HG02885 (cell line): Measurements from ENCODE around the gene EHMT1.

Source experiments
- ATAC-seq: cut with Tn5 transposase; IDR thresholded peaks from one replicate; pipeline ENCODE4 v1.9.1; 2021; ENCODE audit warnings: mild to moderate bottlenecking; ENCODE audit not compliant: unreplicated experiment, poor library complexity

EHMT1 gene

DNA sequence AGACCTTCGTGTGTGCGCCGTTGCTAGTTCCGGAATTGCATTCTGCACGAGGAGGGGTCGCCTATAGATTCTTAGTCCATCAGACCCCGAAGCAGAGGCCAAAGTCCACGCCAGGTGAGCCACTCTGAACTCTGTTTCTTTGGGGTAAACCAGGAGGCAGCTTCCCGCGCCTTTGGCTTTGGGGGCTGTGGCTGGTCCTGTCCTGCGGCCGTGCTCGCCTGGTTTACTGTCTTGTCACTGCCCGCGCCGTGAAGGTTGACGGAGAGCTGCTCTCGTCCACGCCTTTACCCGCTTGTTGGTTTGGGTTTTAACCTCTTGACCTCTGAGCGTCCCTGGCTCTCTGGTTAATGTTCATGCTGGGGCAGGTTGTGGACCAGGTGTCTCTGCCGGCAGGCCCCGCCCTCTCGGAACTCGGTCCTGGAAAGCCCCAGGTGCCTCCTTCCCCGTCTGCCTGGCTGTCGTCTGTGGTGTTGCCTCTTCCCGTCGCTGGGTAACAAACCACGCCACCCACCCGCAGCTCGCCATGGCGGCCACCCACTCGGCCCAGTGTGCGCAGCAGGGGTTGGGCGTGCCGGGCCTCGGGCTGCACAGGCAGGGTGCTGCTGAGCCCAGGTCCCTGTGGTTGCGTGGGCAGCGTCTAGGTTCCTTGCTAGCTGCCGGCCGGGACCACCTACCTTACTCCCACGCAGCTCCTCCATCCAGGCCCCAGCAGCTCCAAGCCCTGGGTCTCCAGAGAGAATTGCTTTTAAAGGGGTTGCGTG is 214.2 kb downstream of the EHMT1 start:
- no peak for ATAC-seq

GRCh38 chr9:137833721-137834613 is 215.2 kb downstream of the EHMT1 start:
- ATAC-seq, result no peak

DNA sequence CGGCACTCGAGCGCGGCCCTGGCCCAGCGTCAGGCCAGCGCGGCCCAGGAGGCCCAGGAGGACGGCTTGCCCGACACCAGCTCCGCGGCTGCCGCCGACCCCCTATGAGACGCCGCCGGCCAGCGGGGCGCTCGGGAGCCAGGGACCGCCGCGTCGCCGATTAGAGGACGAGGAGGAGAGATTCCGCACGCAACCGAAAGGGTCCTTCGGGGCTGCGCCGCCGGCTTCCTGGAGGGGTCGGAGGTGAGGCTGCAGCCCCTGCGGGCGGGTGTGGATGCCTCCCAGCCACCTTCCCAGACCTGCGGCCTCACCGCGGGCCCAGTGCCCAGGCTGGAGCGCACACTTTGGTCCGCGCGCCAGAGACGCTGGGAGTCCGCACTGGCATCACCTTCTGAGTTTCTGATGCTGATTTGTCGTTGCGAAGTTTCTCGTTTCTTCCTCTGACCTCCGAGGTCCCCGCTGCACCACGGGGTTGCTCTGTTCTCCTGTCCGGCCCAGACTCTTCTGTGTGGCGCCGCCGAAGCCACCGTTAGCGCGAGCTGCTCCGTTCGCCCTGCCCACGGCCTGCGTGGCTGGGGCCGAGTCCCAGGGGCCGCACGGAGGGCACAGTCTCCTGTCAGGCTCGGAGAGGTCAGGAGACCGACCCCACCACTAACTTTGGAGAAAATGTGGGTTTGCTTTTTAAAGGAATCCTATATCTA is 216.2 kb downstream of the EHMT1 start:
- ATAC-seq, result no peak

- no peak for ATAC-seq
These were observed 217.5 kb downstream of the EHMT1 start for GRCh38 chr9:137836151-137836830.

- no peak for ATAC-seq
These were observed 218.0 kb downstream of the EHMT1 start for GRCh38 chr9:137836831-137837241.

DNA sequence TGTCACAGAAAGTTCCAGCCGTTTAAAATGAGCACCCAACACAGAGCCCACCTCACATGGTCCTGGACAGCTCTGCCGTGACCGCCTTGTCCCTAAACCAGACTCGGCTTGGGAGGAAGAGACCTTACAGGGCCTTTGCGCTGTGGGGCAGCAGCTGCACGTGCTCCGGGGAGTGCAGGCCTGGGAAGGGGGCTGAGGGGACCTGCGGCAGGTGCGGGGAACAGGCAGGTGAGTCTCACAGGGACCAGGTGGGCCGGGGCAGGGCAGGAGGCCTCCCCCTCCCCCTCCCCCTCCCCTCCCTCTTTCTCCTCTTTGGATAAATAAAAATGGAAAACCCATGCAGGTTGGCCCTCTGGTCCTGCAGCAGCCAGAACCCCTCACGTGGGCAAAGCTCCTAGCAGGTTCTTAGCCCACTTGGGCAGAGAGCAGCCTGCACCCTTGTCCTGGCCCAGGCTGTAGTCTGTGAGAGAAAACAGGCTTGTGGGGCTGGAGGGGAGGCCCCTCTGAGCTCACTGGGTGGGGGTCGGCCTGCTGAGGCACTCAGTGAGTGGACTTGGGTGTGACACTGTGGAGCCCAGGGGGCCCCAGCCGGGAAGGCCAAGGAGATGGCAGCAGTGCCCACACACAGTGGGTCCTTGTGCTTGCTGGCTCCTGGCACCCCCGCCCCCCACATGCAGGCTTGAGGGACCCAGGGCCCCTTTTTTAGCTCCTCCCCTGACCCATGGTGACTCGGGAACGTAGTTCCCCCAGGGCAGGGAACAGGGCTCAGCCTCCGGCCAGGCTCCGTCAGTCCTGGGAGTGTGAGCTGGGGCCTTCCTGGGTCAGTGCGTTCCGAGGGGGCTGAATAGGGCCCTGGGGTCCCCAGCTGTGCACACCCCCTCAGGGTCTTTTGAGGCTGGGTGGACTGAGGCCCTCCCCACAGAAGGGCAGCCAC is 218.8 kb downstream of the EHMT1 start:
- no peak for ATAC-seq

GRCh38 chr9:137838576-137838975 is 219.8 kb downstream of the EHMT1 start:
- no peak for ATAC-seq

DNA sequence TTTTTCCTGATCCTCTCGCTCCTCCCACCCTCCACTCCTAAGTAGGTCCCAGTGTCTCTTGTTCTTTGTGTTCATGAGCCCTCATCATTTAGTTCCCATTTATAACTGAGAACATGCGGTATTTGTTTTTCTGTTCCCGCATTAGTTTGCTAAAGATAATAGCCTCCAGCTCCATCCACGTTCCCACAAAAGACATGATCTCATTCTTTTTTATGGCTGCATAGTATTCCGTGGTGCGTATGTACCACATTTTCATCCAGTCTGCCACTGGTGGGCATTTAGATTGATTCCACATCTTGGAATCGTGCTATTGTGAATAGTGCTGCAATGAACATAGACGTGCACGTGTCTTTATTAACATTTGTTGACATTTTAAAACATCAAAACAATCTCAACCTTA is 224.6 kb downstream of the EHMT1 start:
- no peak for ATAC-seq

DNA sequence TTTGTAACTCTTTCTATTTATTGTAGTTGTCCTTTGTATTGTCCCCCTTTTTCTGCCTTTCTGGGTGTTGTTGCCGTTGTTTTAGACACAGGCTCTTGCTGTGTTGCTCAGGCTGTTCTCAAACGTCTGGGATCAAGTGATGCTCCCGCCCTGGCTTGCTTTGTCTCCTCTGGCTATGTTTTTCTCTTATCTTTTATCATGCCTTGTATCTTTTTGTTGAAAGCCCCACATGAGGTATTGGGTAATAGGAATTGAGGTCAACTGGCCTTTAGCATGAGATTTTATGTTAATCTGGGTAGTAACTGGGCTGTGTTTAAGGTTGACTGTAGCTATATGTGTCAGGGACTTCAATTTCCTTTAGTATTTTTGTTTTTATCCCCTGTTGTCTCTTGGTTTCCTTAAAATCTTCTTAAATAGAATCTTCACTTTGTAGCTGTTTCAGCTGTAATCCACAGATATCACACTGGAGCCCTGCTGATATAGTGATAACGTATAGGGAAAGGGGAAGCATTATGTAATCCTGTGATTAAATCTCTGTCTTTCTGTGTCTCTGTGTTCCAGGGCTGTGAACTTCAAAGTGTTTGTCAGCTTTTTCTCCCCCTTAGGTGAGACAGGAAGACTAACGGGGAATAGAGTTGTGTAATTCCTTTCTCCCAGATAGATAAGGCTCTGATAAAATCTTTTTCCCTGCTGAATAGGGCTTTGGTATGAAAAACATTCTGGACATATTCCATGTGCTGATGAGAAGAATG is 232.9 kb downstream of the EHMT1 start:
- no peak for ATAC-seq

GRCh38 chr9:137853392-137853995 is 234.7 kb downstream of the EHMT1 start:
- ATAC-seq, result no peak

DNA sequence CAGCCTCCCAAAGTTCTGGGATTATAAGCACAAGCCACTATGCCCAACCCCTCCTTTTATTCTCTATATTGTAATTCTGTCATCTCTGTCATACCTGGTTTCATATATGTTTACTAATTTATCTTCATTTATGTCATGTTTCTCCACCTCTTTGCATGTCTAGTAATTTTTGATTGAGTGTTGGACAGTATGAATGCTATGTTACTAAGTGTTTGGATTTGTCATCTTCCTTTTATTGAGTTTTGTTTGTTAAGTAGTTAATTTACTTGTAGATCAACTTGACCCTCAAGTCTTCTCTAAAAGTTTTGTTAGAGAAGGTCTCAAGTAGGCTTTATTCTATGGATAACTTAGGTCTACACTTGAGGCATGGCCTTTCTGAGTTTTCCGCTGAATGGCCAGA is 241.6 kb downstream of the EHMT1 start:
- ATAC-seq, result no peak

DNA sequence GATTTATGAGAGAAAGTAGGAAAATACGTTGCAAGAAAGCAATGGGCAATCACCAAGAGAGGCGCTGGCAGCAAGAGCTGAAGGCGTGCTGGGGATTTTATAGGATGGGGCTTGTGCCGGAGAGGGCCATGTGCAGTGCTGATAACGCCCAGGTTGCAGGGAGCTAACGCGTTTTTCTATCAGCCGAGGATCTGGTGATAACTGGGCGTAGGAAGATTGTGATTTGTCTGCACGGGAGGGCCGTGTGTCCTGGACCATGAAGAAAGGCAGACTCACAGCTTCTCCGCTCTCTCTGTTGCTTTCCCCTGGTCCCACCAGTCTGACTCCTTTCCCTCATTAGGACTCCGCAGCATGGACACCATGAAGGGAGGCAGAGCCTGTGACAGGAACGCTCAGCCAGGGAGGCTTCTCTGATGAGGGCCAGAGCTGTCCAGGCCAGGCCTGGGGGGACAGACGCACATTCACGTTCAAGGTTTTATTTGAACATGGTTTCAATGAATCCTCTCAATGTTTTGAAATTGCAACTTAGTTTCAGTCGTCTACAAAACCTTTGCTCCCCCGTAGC is 246.9 kb downstream of the EHMT1 start:
- no peak for ATAC-seq

GRCh38 chr9:137866226-137867141 is 247.7 kb downstream of the EHMT1 start:
- ATAC-seq, result no peak

- no peak for ATAC-seq
These were observed 251.6 kb downstream of the EHMT1 start for GRCh38 chr9:137870432-137870831.

DNA sequence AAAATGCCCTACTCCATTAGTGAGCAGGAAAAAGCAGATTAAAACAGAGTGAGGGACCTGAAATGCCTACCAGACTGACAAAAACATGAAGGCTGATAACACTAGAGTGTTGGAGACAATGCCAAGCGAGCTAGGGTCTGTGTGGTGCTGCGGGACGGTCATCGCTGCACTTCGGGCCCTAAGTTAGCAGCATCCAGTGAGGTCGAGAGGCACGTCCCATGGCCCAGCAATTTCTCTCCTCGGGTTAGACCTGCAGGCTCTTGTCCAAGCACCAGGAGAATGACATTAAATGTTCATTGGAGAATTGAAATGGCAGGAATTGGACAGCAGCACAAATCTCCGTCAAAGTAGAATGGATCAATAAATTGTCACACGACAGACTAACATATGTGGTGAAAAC is 253.5 kb downstream of the EHMT1 start:
- ATAC-seq, result no peak

DNA sequence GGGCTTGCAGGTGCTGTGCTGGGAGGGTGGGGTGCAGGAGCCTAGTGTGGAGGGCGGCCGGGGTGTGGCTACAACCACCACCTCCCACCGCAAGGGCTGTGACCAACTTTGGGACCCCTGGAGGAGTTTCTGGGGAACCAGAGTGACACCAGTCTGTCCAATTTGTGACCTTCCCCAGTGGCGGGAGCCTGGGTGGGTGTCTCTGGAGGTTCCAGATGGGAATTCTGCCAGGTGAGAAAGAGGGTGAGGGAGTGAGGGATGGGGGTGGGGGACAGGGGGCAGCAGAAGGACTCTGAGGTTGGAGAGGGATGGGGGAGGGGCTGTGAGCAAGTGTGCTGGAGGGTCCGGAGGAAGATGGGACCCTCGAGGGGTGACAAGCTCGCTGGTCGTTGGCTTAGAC is 254.6 kb downstream of the EHMT1 start:
- ATAC-seq, result no peak

DNA sequence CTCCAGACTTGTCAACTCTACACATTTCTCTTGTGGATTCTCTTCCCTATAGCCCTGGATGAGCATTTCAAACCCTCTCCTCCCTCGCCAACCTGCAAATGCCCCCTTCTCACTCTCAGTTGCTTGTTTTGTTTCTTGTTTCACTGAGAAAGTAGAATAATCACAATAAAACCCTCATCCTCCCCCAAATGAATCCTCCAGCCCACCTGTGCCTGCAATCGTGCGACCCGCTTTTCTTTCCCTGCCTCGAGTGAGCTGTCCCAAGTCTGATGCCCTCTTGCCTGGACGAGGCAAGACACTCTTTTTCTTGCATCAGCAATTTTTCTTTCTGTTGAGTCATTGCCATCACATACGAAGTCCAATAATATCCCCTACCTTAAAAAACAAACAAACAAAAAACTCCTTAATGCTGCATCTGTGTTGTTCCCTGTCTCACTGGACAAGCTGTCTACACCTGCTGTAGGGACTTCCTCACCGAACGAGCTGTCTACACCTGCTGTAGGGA is 255.1 kb downstream of the EHMT1 start:
- ATAC-seq, result no peak
